HCT116 (cell line): ENCODE data around the gene ITGAD. TPM values are rescaled to one million over a fixed set of nuclear protein-coding genes. Genes with fewer than 3 reads are reported as not detected.

Experiments
- ATAC-seq: fragments of 200-7000 bp; cut with Tn5 transposase; 2 replicates; pipeline ENCODE4 v1.9.1; 2020; ENCODE audit warnings: mild to moderate bottlenecking, moderate library complexity
- BruUV-seq: library from RNA; stranded (reverse); fragments of 400-500 nt; replicated peaks from 2 replicates; lab custom pipeline; 2021; lab: Mats Ljungman, UMichigan
- CTCF ChIA-PET: fragments of 300-600 bp; sonication (Branson Sonifier 250); formaldehyde crosslinking; loops from one replicate; lab custom pipeline; 2021; ENCODE audit warnings: antibody characterized with exemption; lab: Charles Lee
- POLR2A ChIA-PET: fragments of 300-600, 350-600 bp; sonication (Branson Sonifier 250); formaldehyde crosslinking; loops from one replicate; lab custom pipeline; 2021; ENCODE audit warnings: antibody characterized with exemption; lab: Charles Lee
- RAD21 ChIA-PET, 2 experiments: fragments of 300-600 bp; sonication (Branson Sonifier 250); formaldehyde crosslinking; loops; one replicate each; lab custom pipeline; 2023; ENCODE audit warnings: low total read pairs in 2 of 2; ENCODE audit not compliant: uncharacterized antibody in 2 of 2, unreplicated experiment in 2 of 2, low non-redundant PET in 1 of 2; lab: Charles Lee
- DNase-seq: peaks from one replicate; pipeline ENCODE4 v3.0.0-alpha.2; 2010; ENCODE audit warnings: low read depth, low spot score
- H2AFZ ChIP-seq: fragments of 200-600 bp; shearing (Covaris generic), sonication (generic); 2 replicates; pipeline ENCODE4 v1.6.1; 2017; ENCODE audit warnings: low read depth, mixed run types, mixed read lengths, antibody characterized with exemption, low read length; ENCODE audit not compliant: poor library complexity, severe bottlenecking
- H3K27ac ChIP-seq: 2 replicates; pipeline ENCODE4 v1.5.1; 2012; ENCODE audit warnings: low read depth, low read length
- H3K27me3 ChIP-seq: fragments of 200-600 bp; sonication (generic); 2 replicates; pipeline ENCODE4 v1.6.1; 2016; ENCODE audit warnings: mixed run types, low read length, mixed read lengths; ENCODE audit not compliant: insufficient read depth
- H3K36me3 ChIP-seq, 2 experiments: fragments of 200-500 bp in 1 of 2; fragments of 200-600 bp in 1 of 2; sonication (Bioruptor generic) in 1 of 2; sonication (generic) in 1 of 2; 2 replicates each; pipeline versions ENCODE4 v1.5.1 to v1.6.1; 2014 to 2016; ENCODE audit warnings: low read length in 2 of 2, inconsistent platforms in 1 of 2, mixed read lengths in 1 of 2, mixed run types in 1 of 2; ENCODE audit not compliant: insufficient read depth in 2 of 2, control insufficient read depth in 1 of 2
- H3K4me1 ChIP-seq, 2 experiments: fragments of 200-600 bp in 1 of 2; sonication (generic) in 1 of 2; 2 replicates each; pipeline versions ENCODE4 v1.5.1 to v1.6.1; 2012 to 2017; ENCODE audit warnings: low read length in 2 of 2, inconsistent platforms in 1 of 2, mild to moderate bottlenecking in 1 of 2, mixed read lengths in 1 of 2, mixed run types in 1 of 2, moderate library complexity in 1 of 2; ENCODE audit not compliant: insufficient read depth in 2 of 2, control insufficient read depth in 1 of 2
- H3K4me2 ChIP-seq: fragments of 200-600 bp; sonication (generic); 2 replicates; pipeline ENCODE4 v1.6.1; 2017; ENCODE audit warnings: mixed run types, low read length, mixed read lengths
- H3K4me3 ChIP-seq, 2 experiments: fragments of 200-600 bp in 1 of 2; sonication (generic) in 1 of 2; replicated peaks in 1 of 2; 2 replicates each; pipeline ENCODE4 v1.5.1; 2011 to 2016; ENCODE audit warnings: low read length in 2 of 2, control low read depth in 1 of 2, low read depth in 1 of 2, mild to moderate bottlenecking in 1 of 2, mixed read lengths in 1 of 2, mixed run types in 1 of 2
- H3K79me2 ChIP-seq: fragments of 200-600 bp; sonication (generic); 2 replicates; pipeline ENCODE4 v1.6.1; 2017; ENCODE audit warnings: mild to moderate bottlenecking, mixed run types, low read length, moderate library complexity, mixed read lengths; ENCODE audit not compliant: insufficient read depth
- H3K9ac ChIP-seq: fragments of 200-600 bp; sonication (generic); 2 replicates; pipeline ENCODE4 v1.6.1; 2016; ENCODE audit warnings: low read length, mixed read lengths
- H3K9me2 ChIP-seq: fragments of 200-600 bp; sonication (generic), shearing (Covaris generic); 2 replicates; pipeline ENCODE4 v1.6.1; 2017; ENCODE audit warnings: mixed run types, mild to moderate bottlenecking, moderate library complexity; ENCODE audit not compliant: insufficient read depth
- H3K9me3 ChIP-seq, 2 experiments: fragments of 200-500 bp in 1 of 2; fragments of 200-600 bp in 1 of 2; sonication (Bioruptor generic) in 1 of 2; sonication (generic) in 1 of 2; 2 replicates each; pipeline ENCODE4 v1.6.1; 2014 to 2017; ENCODE audit warnings: low read length in 2 of 2, mixed read lengths in 2 of 2, inconsistent platforms in 1 of 2, low read depth in 1 of 2, mild to moderate bottlenecking in 1 of 2, mixed run types in 1 of 2, moderate library complexity in 1 of 2; ENCODE audit not compliant: control insufficient read depth in 1 of 2, insufficient read depth in 1 of 2
- H4K20me1 ChIP-seq: fragments of 200-600 bp; sonication (generic), shearing (Covaris generic); 2 replicates; pipeline ENCODE4 v1.6.1; 2017; ENCODE audit warnings: mixed run types, mild to moderate bottlenecking, moderate library complexity; ENCODE audit not compliant: insufficient read depth
- CBX3 ChIP-seq: IDR thresholded peaks from 2 replicates; pipeline ENCODE4 v1.6.1; 2012; ENCODE audit warnings: low read depth
- CTCF ChIP-seq, 3 experiments: fragments of 200-600 bp in 1 of 3; sonication (generic) in 1 of 3; IDR thresholded peaks in 2 of 3; conservative IDR thresholded peaks in 1 of 3; 2 replicates each; pipeline ENCODE4 v1.5.1; 2012 to 2017; ENCODE audit warnings: low read depth in 2 of 3, low read length in 2 of 3, antibody characterized with exemption in 1 of 3, borderline replicate concordance in 1 of 3, control low read depth in 1 of 3, mild to moderate bottlenecking in 1 of 3, mixed read lengths in 1 of 3, mixed run types in 1 of 3, moderate library complexity in 1 of 3; ENCODE audit not compliant: insufficient read depth in 1 of 3
- EGR1 ChIP-seq: IDR thresholded peaks from 2 replicates; pipeline ENCODE4 v1.6.1; 2012; ENCODE audit warnings: low read depth
- EZH2phosphoT487 ChIP-seq: fragments of 200-600 bp; IDR thresholded peaks from 2 replicates; pipeline ENCODE4 v1.6.1; 2018; ENCODE audit warnings: antibody characterized with exemption, borderline replicate concordance
- FOSL1 ChIP-seq: IDR thresholded peaks from 2 replicates; pipeline ENCODE4 v1.6.1; 2012; ENCODE audit warnings: low read depth
- POLR2A ChIP-seq: IDR thresholded peaks from 2 replicates; pipeline ENCODE4 v1.7.0; 2011; ENCODE audit warnings: borderline replicate concordance; ENCODE audit not compliant: insufficient read depth, insufficient read length; ENCODE audit errors: extremely low read depth
- SIN3A ChIP-seq: IDR thresholded peaks from 2 replicates; pipeline ENCODE4 v1.6.1; 2012; ENCODE audit warnings: low read depth
- SP1 ChIP-seq: IDR thresholded peaks from 2 replicates; pipeline ENCODE4 v1.6.1; 2012; ENCODE audit warnings: low read depth
- ZBTB33 ChIP-seq: IDR thresholded peaks from 2 replicates; pipeline ENCODE4 v1.6.1; 2011; ENCODE audit warnings: mild to moderate bottlenecking, low read length, moderate library complexity; ENCODE audit not compliant: insufficient replicate concordance; ENCODE audit errors: extremely low read depth
- ZFX ChIP-seq: fragments of 450-650 bp; IDR thresholded peaks from 2 replicates; pipeline ENCODE4 v1.6.1; 2017
- intact Hi-C: fragments of 100-400 bp; cut with micrococcal nuclease; formaldehyde crosslinking; loops from 2 replicates; pipeline ENCODE4 v1.10.0; 2022
- total RNA-seq: library from RNA; stranded (reverse); gene quantifications from one replicate; pipeline ENCODE4 v1.2.1, GENCODE V29; 2021; ENCODE audit not compliant: unreplicated experiment

Gene ITGAD
- total RNA-seq, 1 experiment from 2014 or later: 0.12 TPM

GRCh38 chr16:31439519-31439918 is 46.4 kb downstream of the ITGAD start:
- no peaks in the 10 kb centered on the region for H3K27me3 ChIP-seq
- H3K9me3 ChIP-seq: no peaks in the 10 kb centered on the region
- H3K9me2 ChIP-seq: no peaks in the 10 kb centered on the region
- RAD21 ChIA-PET: no interaction called here
- no peak overlapping the region for H3K4me2 ChIP-seq
- H3K79me2 ChIP-seq: no peaks in the 10 kb centered on the region
- H3K36me3 ChIP-seq: no peaks in the 10 kb centered on the region
- TF ChIP-seq CBX3 (no peak), ZFX (no peak), SP1 (no peak), EGR1 (no peak), EZH2phosphoT487 (no peak), CTCF (IDR thresholded peaks at IDR 0.05 in 2 of 3, conservative IDR thresholded peaks at IDR 0.05 in 1 of 3; ENCODE audit: borderline replicate concordance in 1 of 3, insufficient read depth in 1 of 3, low read depth in 2 of 3, low read length in 2 of 3) (no peak)
- POLR2A ChIA-PET: no interaction called here
- no peak overlapping the region for H3K4me3 ChIP-seq
- H3K9ac ChIP-seq: no peak overlapping the region
- no peaks in the 10 kb centered on the region for H4K20me1 ChIP-seq
- intact Hi-C loops: no loop called here
- H3K4me1 ChIP-seq: peaks cover 10 to 29% of the 10 kb centered on the region in 2 experiments; a peak in 3 of 4 replicates
- no peak overlapping the region for H2AFZ ChIP-seq
- H3K27ac ChIP-seq: no peak overlapping the region
- CTCF ChIA-PET: no interaction called here
- BruUV-seq: no TSS peak
- ATAC-seq (no peak), DNase-seq (no peak)

GRCh38 chr16:31440516-31441184 is 47.5 kb downstream of the ITGAD start:
- Histone ChIP-seq H3K36me3 (no peaks in the 10 kb centered on the region), H3K4me2 (no peak overlapping the region), H3K9ac (no peak overlapping the region), H3K4me3 (no peak overlapping the region), H3K27me3 (no peaks in the 10 kb centered on the region), H3K4me1 (peaks cover 5 to 18% of the 10 kb centered on the region in 2 experiments; a peak in 3 of 4 replicates), H3K79me2 (no peaks in the 10 kb centered on the region), H2AFZ (no peak overlapping the region), H3K9me2 (no peaks in the 10 kb centered on the region), H4K20me1 (no peaks in the 10 kb centered on the region), H3K27ac (no peak overlapping the region), H3K9me3 (no peaks in the 10 kb centered on the region)
- no TSS peak for BruUV-seq
- intact Hi-C loops: loop anchor here (5.0 to 10.0 kb wide), 2 partner anchors 333 to 486 kb away; partner anchors contain the start of genes BCKDK and SETD1A
- DNase-seq: no peak
- RAD21 ChIA-PET: no interaction called here
- CTCF ChIA-PET: interaction anchor here (1.2 kb wide), 1 partner anchor 11 kb away, joined by 6 read pairs; no protein-coding TSS in a partner anchor
- POLR2A ChIA-PET: no interaction called here
- no peak for TF ChIP-seq ZBTB33
- TF ChIP-seq EGR1: no peak
- TF ChIP-seq SIN3A: no peak
- TF ChIP-seq FOSL1: no peak
- no peak for TF ChIP-seq CBX3
- TF ChIP-seq CTCF (IDR thresholded peaks at IDR 0.05 in 2 of 3, conservative IDR thresholded peaks at IDR 0.05 in 1 of 3; ENCODE audit: borderline replicate concordance in 1 of 3, insufficient read depth in 1 of 3, low read depth in 2 of 3, low read length in 2 of 3): no peak
- TF ChIP-seq POLR2A: no peak
- no peak for ATAC-seq
